ENCODE results near the gene OR52E6. TPM values are rescaled to one million over a fixed set of nuclear protein-coding genes. Genes with fewer than 3 reads are reported as not detected.

OR52E6 gene
- total and polyA plus RNA-seq, 2 donors (not counting 1 experiment from before 2014, with no cell fraction given): not detected

- H3K9ac ChIP-seq (ENCODE audit: insufficient read depth, low read length): no peak overlapping the region
- no peaks in the 10 kb centered on the region for H3K9me3 ChIP-seq (ENCODE audit: control insufficient read depth, insufficient read depth, low read depth, low read length)
- no peaks in the 10 kb centered on the region for H3K79me2 ChIP-seq (ENCODE audit: control insufficient read depth, insufficient read depth, low read length)
- H4K20me1 ChIP-seq (ENCODE audit: control insufficient read depth, extremely low read depth, insufficient read depth, low read length): no peaks in the 10 kb centered on the region
- no peaks in the 10 kb centered on the region for H3K27me3 ChIP-seq (ENCODE audit: control insufficient read depth, insufficient read depth, low read length)
- DNase-seq (ENCODE audit: low read depth in 2 of 2): no peak
- no peak overlapping the region for H3K4me2 ChIP-seq (ENCODE audit: extremely low read depth, insufficient read depth, low read length)
- H3K4me3 ChIP-seq (replicated peaks in 1 of 4; ENCODE audit: control extremely low read depth in 1 of 4, insufficient read depth in 1 of 4, low read depth in 3 of 4, low read length in 4 of 4): no peak overlapping the region
- no peaks in the 10 kb centered on the region for H3K4me1 ChIP-seq (ENCODE audit: control insufficient read depth, extremely low read depth, insufficient read depth, low read length)
- H3K27ac ChIP-seq (ENCODE audit: insufficient read depth, low read length): no peak overlapping the region
- TF ChIP-seq, protein P1, sequence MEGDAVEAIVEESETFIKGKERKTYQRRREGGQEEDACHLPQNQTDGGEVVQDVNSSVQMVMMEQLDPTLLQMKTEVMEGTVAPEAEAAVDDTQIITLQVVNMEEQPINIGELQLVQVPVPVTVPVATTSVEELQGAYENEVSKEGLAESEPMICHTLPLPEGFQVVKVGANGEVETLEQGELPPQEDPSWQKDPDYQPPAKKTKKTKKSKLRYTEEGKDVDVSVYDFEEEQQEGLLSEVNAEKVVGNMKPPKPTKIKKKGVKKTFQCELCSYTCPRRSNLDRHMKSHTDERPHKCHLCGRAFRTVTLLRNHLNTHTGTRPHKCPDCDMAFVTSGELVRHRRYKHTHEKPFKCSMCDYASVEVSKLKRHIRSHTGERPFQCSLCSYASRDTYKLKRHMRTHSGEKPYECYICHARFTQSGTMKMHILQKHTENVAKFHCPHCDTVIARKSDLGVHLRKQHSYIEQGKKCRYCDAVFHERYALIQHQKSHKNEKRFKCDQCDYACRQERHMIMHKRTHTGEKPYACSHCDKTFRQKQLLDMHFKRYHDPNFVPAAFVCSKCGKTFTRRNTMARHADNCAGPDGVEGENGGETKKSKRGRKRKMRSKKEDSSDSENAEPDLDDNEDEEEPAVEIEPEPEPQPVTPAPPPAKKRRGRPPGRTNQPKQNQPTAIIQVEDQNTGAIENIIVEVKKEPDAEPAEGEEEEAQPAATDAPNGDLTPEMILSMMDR (conservative IDR thresholded peaks at IDR 0.05 in 1 of 2, IDR thresholded peaks at IDR 0.05 in 1 of 2; ENCODE audit: low read depth in 1 of 2, low read length in 2 of 2): no peak
- TF ChIP-seq EZH2 (IDR thresholded peaks at IDR 0.05; ENCODE audit: low read length, missing control alignments): no peak
- H2AFZ ChIP-seq (ENCODE audit: low read length): no peak overlapping the region
- H3K36me3 ChIP-seq (ENCODE audit: control insufficient read depth, insufficient read depth, low read length): no peaks in the 10 kb centered on the region
Observed at GRCh38 chr11:5851002-5851401, 9.3 kb upstream of the OR52E6 start.

DNA sequence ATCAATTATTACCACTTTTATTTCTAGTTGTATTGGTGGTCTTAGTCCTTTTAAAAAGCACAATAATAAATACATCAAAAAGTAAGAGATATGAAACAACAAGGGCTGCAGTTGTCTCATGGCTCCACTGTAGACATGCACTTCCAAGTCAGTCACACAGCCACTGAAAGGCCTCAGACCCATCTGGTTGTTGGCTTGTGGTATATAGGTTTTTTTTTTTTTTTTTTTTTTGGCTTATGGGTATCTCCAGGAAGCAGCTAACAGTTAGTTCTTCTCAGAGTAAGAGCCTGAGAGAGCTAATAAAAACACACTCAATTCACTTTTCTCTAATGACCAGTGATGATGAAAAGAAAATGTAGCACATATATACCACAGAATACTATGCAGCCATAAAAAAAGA is 6.0 kb upstream of the OR52E6 start:
- Histone ChIP-seq H4K20me1 (ENCODE audit: control insufficient read depth, extremely low read depth, insufficient read depth, low read length) (no peaks in the 10 kb centered on the region), H3K9me3 (ENCODE audit: control insufficient read depth, insufficient read depth, low read depth, low read length) (no peaks in the 10 kb centered on the region), H2AFZ (ENCODE audit: low read length) (no peak overlapping the region), H3K27me3 (ENCODE audit: control insufficient read depth, insufficient read depth, low read length) (no peaks in the 10 kb centered on the region), H3K4me3 (replicated peaks in 1 of 4; ENCODE audit: control extremely low read depth in 1 of 4, insufficient read depth in 1 of 4, low read depth in 3 of 4, low read length in 4 of 4) (no peak overlapping the region), H3K9ac (ENCODE audit: insufficient read depth, low read length) (no peak overlapping the region), H3K36me3 (ENCODE audit: control insufficient read depth, insufficient read depth, low read length) (no peaks in the 10 kb centered on the region), H3K4me1 (ENCODE audit: control insufficient read depth, extremely low read depth, insufficient read depth, low read length) (no peaks in the 10 kb centered on the region), H3K27ac (ENCODE audit: insufficient read depth, low read length) (no peak overlapping the region), H3K4me2 (ENCODE audit: extremely low read depth, insufficient read depth, low read length) (no peak overlapping the region), H3K79me2 (ENCODE audit: control insufficient read depth, insufficient read depth, low read length) (no peaks in the 10 kb centered on the region)
- DNase-seq (ENCODE audit: low read depth in 2 of 2): no peak
- TF ChIP-seq, protein P1 (conservative IDR thresholded peaks at IDR 0.05 in 1 of 2, IDR thresholded peaks at IDR 0.05 in 1 of 2; ENCODE audit: low read depth in 1 of 2, low read length in 2 of 2): no peak
- TF ChIP-seq EZH2 (IDR thresholded peaks at IDR 0.05; ENCODE audit: low read length, missing control alignments): no peak

- Histone ChIP-seq H3K36me3 (ENCODE audit: control insufficient read depth, insufficient read depth, low read length) (no peaks in the 10 kb centered on the region), H2AFZ (ENCODE audit: low read length) (no peak overlapping the region), H3K27ac (ENCODE audit: insufficient read depth, low read length) (no peak overlapping the region), H3K9me3 (ENCODE audit: control insufficient read depth, insufficient read depth, low read depth, low read length) (no peaks in the 10 kb centered on the region), H3K9ac (ENCODE audit: insufficient read depth, low read length) (no peak overlapping the region), H4K20me1 (ENCODE audit: control insufficient read depth, extremely low read depth, insufficient read depth, low read length) (no peaks in the 10 kb centered on the region), H3K27me3 (ENCODE audit: control insufficient read depth, insufficient read depth, low read length) (no peaks in the 10 kb centered on the region), H3K4me2 (ENCODE audit: extremely low read depth, insufficient read depth, low read length) (no peak overlapping the region), H3K4me3 (replicated peaks in 1 of 4; ENCODE audit: control extremely low read depth in 1 of 4, insufficient read depth in 1 of 4, low read depth in 3 of 4, low read length in 4 of 4) (no peak overlapping the region), H3K4me1 (ENCODE audit: control insufficient read depth, extremely low read depth, insufficient read depth, low read length) (no peaks in the 10 kb centered on the region), H3K79me2 (ENCODE audit: control insufficient read depth, insufficient read depth, low read length) (no peaks in the 10 kb centered on the region)
- TF ChIP-seq EZH2 (IDR thresholded peaks at IDR 0.05; ENCODE audit: low read length, missing control alignments): no peak
- no peak for DNase-seq (ENCODE audit: low read depth in 2 of 2)
Observed at GRCh38 chr11:5846701-5847100, 5.0 kb upstream of the OR52E6 start.

Data from fibroblast of lung (primary cell).